ENCODE measurements around the gene CLCN3. TPM values are rescaled to one million over a fixed set of nuclear protein-coding genes. Genes with fewer than 3 reads are reported as not detected.

The CLCN3 gene
- polyA plus RNA-seq, 1 experiment: 12.4 TPM

GRCh38 chr4:169741569-169741968 is 121.2 kb downstream of the CLCN3 start:
- Histone ChIP-seq H3K36me3 (ENCODE audit: control insufficient read depth, insufficient read depth, low read length) (no peaks in the 10 kb centered on the region; the same call in 1 of the 2 replicates), H3K27me3 (ENCODE audit: control insufficient read depth, insufficient read depth, low read length) (no peaks in the 10 kb centered on the region), H3K4me3 (ENCODE audit: low read depth, low read length) (no peak overlapping the region)
- no peak for DNase-seq (ENCODE audit: low read depth)
- ChIA-PET CTCF (interaction anchor here (1.3 kb wide), 1 partner anchor 122 kb away, joined by 3 read pairs; no protein-coding TSS in a partner anchor), POLR2A (no interaction called here)
- no peak for TF ChIP-seq CTCF (IDR thresholded peaks at IDR 0.05; ENCODE audit: insufficient read depth, low read depth, low read length)

- ChIA-PET POLR2A (no interaction called here), CTCF (interaction anchor here (0.7 kb wide), 1 partner anchor 18 kb away, joined by 3 read pairs; no protein-coding TSS in a partner anchor)
- H3K36me3 ChIP-seq (ENCODE audit: control insufficient read depth, insufficient read depth, low read length): no peaks in the 10 kb centered on the region
- DNase-seq (ENCODE audit: low read depth): no peak
- H3K4me3 ChIP-seq (ENCODE audit: low read depth, low read length): no peak overlapping the region
- TF ChIP-seq CTCF (IDR thresholded peaks at IDR 0.05; ENCODE audit: insufficient read depth, low read depth, low read length): no peak
- no peaks in the 10 kb centered on the region for H3K27me3 ChIP-seq (ENCODE audit: control insufficient read depth, insufficient read depth, low read length)
These were observed 124.2 kb downstream of the CLCN3 start for GRCh38 chr4:169744601-169745000.

GRCh38 chr4:169745291-169745690 is 124.9 kb downstream of the CLCN3 start:
- DNase-seq (ENCODE audit: low read depth): no peak
- Histone ChIP-seq H3K36me3 (ENCODE audit: control insufficient read depth, insufficient read depth, low read length) (no peaks in the 10 kb centered on the region), H3K27me3 (ENCODE audit: control insufficient read depth, insufficient read depth, low read length) (no peaks in the 10 kb centered on the region), H3K4me3 (ENCODE audit: low read depth, low read length) (no peak overlapping the region)
- POLR2A ChIA-PET: no interaction called here
- CTCF ChIA-PET: no interaction called here
- TF ChIP-seq CTCF (IDR thresholded peaks at IDR 0.05; ENCODE audit: insufficient read depth, low read depth, low read length): no peak

- Histone ChIP-seq H3K4me3 (ENCODE audit: low read depth, low read length) (peak overlapping the region; percentile 50), H3K36me3 (ENCODE audit: control insufficient read depth, insufficient read depth, low read length) (peaks cover 2% of the 10 kb centered on the region; the same call in 1 of the 2 replicates), H3K27me3 (ENCODE audit: control insufficient read depth, insufficient read depth, low read length) (no peaks in the 10 kb centered on the region; the same call in 1 of the 2 replicates)
- no peak for TF ChIP-seq CTCF (IDR thresholded peaks at IDR 0.05; ENCODE audit: insufficient read depth, low read depth, low read length)
- no peak for DNase-seq (ENCODE audit: low read depth)
- CTCF ChIA-PET: no interaction called here
- POLR2A ChIA-PET: no interaction called here
These were observed 136.7 kb downstream of the CLCN3 start for GRCh38 chr4:169756971-169757574.

GRCh38 chr4:169757575-169758184 is 137.3 kb downstream of the CLCN3 start, which contains the start of gene HPF1:
Gene HPF1, minus strand, starts transcription at chr4:169757944. Its CDS starts 67 bp downstream, at chr4:169757877.
- Histone ChIP-seq H3K4me3 (ENCODE audit: low read depth, low read length) (peak within 1 kb of the TSS; percentile 50), H3K36me3 (ENCODE audit: control insufficient read depth, insufficient read depth, low read length) (peaks cover 2% of the 10 kb centered on the region; the same call in 1 of the 2 replicates), H3K27me3 (ENCODE audit: control insufficient read depth, insufficient read depth, low read length) (no peaks in the 10 kb centered on the region; the same call in 1 of the 2 replicates)
- 0 out of 2 replicates have a peak, but pooled peaks have one; percentile 1 for TF ChIP-seq CTCF (IDR thresholded peaks at IDR 0.05; ENCODE audit: insufficient read depth, low read depth, low read length)
- ChIA-PET CTCF (no interaction called here), POLR2A (no interaction called here)
- DNase-seq (ENCODE audit: low read depth): no peak
